Measurements from ENCODE around the gene NCOA1.

- TF ChIP-seq CTCF (IDR thresholded peaks at IDR 0.05; ENCODE audit: borderline replicate concordance, extremely low read depth, low read length, poor library complexity, severe bottlenecking) (no peak), EZH2 (IDR thresholded peaks at IDR 0.05; ENCODE audit: borderline replicate concordance, low read depth, low read length, severe bottlenecking) (no peak)
Measured at GRCh38 chr2:24507549-24507948, 16.5 kb downstream of the NCOA1 start.
